NCI-H69 (cell line): ENCODE data around the gene ADAM11.

Experiments used
- DNase-seq: peaks from one replicate; lab custom pipeline; 2025; lab: John Stamatoyannopoulos, UW

The ADAM11 gene

GRCh38 chr17:44775136-44775837 lies 16.5 kb downstream of the ADAM11 start:
- DNase-seq = peak; percentile 100

GRCh38 chr17:44775838-44776621 lies 17.2 kb downstream of the ADAM11 start:
- DNase-seq = no peak

GRCh38 chr17:44776628-44777393 lies 18.0 kb downstream of the ADAM11 start:
- DNase-seq = no peak

GRCh38 chr17:44777394-44778348 lies 18.9 kb downstream of the ADAM11 start:
- no peak for DNase-seq

GRCh38 chr17:44778656-44779210 lies 19.9 kb downstream of the ADAM11 start:
- no peak for DNase-seq

GRCh38 chr17:44779211-44780025 lies 20.6 kb downstream of the ADAM11 start:
- DNase-seq = peak; percentile 92

GRCh38 chr17:44780161-44780560 lies 21.4 kb downstream of the ADAM11 start:
- DNase-seq = no peak

- DNase-seq = no peak
These were observed 22.2 kb downstream of the ADAM11 start for GRCh38 chr17:44780845-44781480.

- DNase-seq = peak; percentile 45
These were observed 22.9 kb downstream of the ADAM11 start for GRCh38 chr17:44781551-44782325.

- DNase-seq = no peak
These were observed 23.6 kb downstream of the ADAM11 start for GRCh38 chr17:44782326-44782850.

GRCh38 chr17:44785921-44786320 lies 27.1 kb downstream of the ADAM11 start:
- DNase-seq = no peak

- no peak for DNase-seq
These were observed 27.8 kb downstream of the ADAM11 start for GRCh38 chr17:44786551-44787081.

GRCh38 chr17:44787271-44787940 lies 28.6 kb downstream of the ADAM11 start:
- DNase-seq = peak; percentile 55

GRCh38 chr17:44788139-44788538 lies 29.4 kb downstream of the ADAM11 start:
- DNase-seq = no peak

- no peak for DNase-seq
These were observed 33.5 kb downstream of the ADAM11 start for GRCh38 chr17:44792276-44792675.

GRCh38 chr17:44793885-44794842 lies 35.4 kb downstream of the ADAM11 start:
- peak; percentile 51 for DNase-seq
